GM12875 (cell line): ENCODE results near the gene DIS3.
"Not testable (repeated sequence)": the region's sequence is repeated elsewhere in the genome, so short reads cannot be mapped to it uniquely, and the experiment has no call there.

Experiments
- H3K4me3 ChIP-seq: one replicate; pipeline ENCODE4 v1.5.1; 2011; ENCODE audit warnings: low read depth, low read length, control low read depth
- CTCF ChIP-seq: IDR thresholded peaks from 2 replicates; pipeline ENCODE4 v1.5.1; 2011; ENCODE audit warnings: low read depth, mild to moderate bottlenecking, control low read depth, inconsistent platforms, low read length, moderate library complexity, borderline replicate concordance; ENCODE audit not compliant: insufficient read depth

Gene DIS3

GRCh38 chr13:72781451-72782439, at the start of gene DIS3, which contains the start of gene PIBF1:
Gene DIS3, minus strand, starts transcription at chr13:72781900. Its CDS starts 68 bp downstream, at chr13:72781832.
Gene PIBF1, plus strand, starts transcription at chr13:72782133. Its CDS starts 1,337 bp downstream, at chr13:72783470.
- peak within 1 kb of the TSS; percentile 59 for H3K4me3 ChIP-seq
- TF ChIP-seq CTCF = peak; percentile 23; the same call in 1 of the 2 replicates

GRCh38 chr13:72823724-72824123, 42.0 kb upstream of the DIS3 start:
- H3K4me3 ChIP-seq = no peak overlapping the region
- no peak for TF ChIP-seq CTCF

GRCh38 chr13:72823081-72823480, 41.4 kb upstream of the DIS3 start:
- H3K4me3 ChIP-seq = no peak overlapping the region
- no peak for TF ChIP-seq CTCF

- no peak overlapping the region for H3K4me3 ChIP-seq
- no peak for TF ChIP-seq CTCF
Measured at GRCh38 chr13:72820898-72821279, 39.2 kb upstream of the DIS3 start.

GRCh38 chr13:72820156-72820897, 38.6 kb upstream of the DIS3 start:
- no peak overlapping the region for H3K4me3 ChIP-seq
- no peak for TF ChIP-seq CTCF

- no peak for TF ChIP-seq CTCF
- no peak overlapping the region for H3K4me3 ChIP-seq
Measured at GRCh38 chr13:72808917-72809500, 27.3 kb upstream of the DIS3 start.

- not testable (repeated sequence) for H3K4me3 ChIP-seq
Measured at GRCh38 chr13:72806514-72806913, 24.8 kb upstream of the DIS3 start.
